OCI-LY3 (cell line): ENCODE measurements around the gene COL4A2.

Source experiments
- EZH2phosphoT487 ChIP-seq: fragments of 200-600 bp; shearing (Covaris generic); IDR thresholded peaks from 2 replicates; pipeline ENCODE4 v1.6.1; 2018; ENCODE audit warnings: antibody characterized with exemption, mixed run types, low read depth
- TF ChIP-seq, protein P1 (sequence below): fragments of 200-600, 300-600 bp; sonication (generic); IDR thresholded peaks from 2 replicates; pipeline ENCODE4 v1.5.1; 2014; ENCODE audit warnings: antibody characterized with exemption, low read length, low read depth

DNA sequence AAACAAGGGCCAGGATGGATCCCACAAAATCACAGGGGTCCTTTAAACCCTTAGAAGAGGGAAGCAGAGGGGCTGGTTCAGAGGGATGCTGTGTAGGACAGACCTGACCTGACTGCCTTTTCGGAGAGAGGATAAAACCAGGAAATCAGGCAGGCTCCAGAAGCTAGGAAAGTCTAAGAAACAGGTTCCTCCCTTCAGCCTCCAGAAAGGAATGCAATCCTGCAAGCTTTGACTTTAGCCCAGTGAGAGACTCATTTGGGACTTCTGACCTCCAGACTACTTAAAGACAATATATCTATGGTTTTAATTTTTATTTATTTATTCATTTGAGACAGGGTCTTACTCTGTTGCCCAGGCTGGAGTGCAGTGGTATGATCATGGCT is 249.1 kb downstream of the COL4A2 start:
- TF ChIP-seq, protein P1, sequence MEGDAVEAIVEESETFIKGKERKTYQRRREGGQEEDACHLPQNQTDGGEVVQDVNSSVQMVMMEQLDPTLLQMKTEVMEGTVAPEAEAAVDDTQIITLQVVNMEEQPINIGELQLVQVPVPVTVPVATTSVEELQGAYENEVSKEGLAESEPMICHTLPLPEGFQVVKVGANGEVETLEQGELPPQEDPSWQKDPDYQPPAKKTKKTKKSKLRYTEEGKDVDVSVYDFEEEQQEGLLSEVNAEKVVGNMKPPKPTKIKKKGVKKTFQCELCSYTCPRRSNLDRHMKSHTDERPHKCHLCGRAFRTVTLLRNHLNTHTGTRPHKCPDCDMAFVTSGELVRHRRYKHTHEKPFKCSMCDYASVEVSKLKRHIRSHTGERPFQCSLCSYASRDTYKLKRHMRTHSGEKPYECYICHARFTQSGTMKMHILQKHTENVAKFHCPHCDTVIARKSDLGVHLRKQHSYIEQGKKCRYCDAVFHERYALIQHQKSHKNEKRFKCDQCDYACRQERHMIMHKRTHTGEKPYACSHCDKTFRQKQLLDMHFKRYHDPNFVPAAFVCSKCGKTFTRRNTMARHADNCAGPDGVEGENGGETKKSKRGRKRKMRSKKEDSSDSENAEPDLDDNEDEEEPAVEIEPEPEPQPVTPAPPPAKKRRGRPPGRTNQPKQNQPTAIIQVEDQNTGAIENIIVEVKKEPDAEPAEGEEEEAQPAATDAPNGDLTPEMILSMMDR: no peak
- TF ChIP-seq EZH2phosphoT487: no peak
